ENCODE measurements around the gene MED20.

The MED20 gene

DNA sequence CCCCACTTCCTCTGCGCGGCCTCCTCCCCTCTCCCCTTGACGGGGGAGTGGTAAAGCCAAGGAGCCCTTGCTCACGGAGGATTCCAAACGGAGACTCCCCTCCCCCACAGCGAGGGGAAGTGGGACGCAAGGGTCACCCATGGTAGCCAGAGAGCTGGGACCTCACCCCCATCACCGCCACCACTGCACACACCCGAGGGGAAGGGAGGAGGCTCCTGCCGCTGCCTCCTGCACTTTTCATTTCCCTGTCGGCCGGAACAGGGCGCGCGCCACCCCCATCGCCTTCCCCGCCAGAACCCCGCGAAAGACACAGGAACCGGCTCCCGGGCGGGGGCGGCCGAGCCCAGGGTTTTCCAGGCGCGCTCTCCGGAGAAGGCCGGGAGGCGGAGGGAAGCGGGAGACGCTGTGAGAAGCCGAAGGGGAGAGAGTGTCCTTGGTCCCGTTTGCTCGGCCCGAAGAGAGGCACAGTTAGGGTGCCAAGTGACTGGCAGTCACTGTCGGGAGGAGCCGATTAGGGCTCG, 19.9 kb upstream of the MED20 start:
- DNase-seq = peak; percentile 20

DNA sequence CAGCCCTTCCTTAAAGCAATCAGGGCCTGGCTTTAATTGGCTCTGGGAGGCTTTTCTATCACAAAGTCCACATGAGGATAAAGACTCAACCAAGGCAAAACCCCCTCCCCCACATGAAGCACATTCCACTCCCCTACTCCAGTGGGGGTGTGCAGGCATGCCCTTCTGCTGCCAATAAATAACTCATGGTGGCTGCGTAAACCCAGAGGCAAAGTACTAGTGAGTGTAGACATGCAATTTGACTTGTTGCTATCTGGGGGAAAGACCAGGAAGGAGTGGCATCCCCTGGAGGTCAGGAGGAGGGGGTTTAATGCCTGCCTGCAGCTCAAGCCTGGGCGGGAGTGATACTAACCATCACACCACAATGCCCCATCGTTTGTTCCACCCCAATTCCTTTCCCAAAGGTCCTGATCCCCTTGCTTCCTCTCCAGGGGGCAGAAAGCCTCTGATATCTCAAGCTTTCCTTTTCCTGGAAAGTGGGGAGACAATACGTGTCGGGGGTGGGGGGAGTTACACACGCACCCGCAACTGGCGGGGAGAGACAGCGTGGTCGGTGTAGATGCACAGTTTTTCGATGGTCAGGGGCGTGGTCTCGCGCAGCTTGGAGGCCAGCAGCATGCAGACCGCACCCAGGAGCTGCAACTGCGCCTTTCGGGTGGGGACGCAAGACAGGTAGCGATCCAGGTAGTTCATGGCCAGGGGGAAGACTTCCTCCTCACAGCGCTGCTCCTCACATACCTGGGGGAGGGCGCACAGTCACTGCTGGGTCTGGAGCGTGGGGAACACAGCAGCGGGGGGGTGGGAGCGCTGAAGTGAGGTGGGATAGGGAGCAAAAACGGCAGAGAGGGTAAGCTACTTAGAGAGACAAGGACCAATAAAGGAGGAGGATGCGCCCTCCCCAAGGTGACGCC, 19.2 kb upstream of the MED20 start:
- DNase-seq = peak; percentile 40

DNA sequence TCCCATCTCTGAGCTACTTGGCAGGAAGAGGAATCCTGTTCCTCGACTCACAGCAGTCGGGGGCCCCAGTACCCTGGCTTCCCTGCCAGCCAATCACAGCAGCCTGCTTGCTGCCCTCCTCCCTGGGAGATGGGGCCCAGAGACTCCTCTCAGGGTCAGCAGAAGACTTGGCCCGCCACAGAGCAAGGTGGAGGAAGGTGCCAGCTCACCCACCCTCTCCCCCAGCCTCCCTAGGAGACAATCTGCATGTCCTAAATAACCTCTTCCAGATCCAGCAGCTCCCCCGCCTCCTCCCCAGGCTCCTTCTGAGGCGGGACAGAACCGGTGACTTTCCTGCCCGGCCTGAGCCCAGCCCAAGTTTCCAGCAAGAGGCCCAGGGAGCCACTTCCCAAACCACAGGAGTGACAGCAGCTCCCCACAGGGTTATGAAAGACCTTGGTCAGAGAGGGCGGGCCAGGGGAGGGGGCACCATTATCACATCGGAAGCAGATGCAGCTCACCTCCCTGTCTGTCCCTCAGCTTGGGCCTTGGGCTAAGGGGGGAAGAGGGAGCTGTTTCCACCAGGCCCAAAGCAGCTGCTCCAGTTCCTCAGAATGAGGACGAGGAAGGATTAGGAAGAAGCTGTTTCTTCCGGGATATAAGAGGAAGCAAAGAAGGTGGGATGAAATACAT, 18.4 kb upstream of the MED20 start:
- peak; percentile 23 for DNase-seq

DNA sequence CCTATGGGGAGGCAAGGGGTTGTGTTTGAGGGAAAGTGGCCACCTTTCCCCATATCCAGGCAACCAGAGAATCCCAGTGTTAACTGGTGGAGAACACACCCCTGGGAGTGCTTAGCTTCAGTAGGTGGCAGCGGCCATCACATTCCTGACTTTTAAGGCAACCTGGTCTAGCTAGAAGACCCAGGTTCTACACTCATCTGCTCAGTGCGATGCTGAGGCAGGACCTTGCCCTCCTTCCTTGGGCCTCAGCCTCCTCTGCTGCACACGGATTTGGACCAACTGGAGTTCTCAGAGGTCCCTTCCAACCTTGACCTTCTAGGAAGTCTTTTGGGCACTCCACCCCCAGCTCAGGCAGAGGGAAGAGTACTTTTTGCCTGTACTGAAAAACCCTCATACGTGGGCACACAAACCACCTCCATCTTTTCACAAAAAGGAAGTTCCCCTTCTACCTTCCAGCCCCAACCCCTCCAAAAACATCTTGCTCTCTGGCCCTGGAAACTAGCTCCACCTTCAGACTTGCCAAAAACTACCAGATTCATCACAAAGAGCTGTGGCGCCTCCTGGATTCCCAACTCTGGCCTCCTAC, 17.7 kb upstream of the MED20 start:
- DNase-seq = no peak

GRCh38 chr6:41937861-41938574, 17.1 kb upstream of the MED20 start:
- no peak for DNase-seq

GRCh38 chr6:41937472-41937860, 16.5 kb upstream of the MED20 start:
- DNase-seq = no peak

DNA sequence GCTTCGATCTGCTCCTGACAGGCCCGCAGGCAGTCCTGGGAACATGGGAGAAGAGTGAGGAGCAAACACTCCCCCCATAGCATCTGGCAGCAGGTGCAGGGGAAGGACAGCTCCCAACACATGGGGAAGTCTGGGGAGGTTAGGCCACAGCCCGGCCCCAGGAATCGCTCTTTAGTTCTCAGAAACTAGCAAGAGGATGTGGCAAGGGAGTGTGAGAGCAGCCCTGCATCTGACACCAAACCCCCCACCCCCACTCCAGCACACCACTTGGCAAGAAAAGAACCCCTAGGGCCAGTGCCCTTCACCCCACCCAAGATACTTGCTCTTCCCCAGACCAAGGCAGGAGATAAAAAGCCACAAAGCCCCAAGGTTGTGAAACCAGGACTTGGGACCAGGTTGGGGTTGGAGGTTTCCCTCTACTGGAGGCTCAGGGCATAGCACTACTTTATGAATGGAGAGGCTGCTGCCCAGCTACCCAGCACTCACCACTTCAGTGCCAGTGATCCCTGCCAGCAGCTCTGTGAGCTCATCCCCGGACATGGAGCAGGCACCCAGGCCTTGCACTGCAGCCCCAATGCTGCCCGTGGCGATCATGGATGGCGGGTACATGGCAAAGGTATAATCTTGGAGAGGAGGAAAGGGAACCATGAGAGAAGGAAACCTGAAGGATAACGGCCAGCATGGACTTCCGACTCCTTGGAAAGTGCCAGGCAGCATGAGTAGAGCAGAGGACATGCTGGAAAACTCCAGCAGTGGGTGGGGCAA, 15.3 kb upstream of the MED20 start:
- DNase-seq = peak; percentile 79

DNA sequence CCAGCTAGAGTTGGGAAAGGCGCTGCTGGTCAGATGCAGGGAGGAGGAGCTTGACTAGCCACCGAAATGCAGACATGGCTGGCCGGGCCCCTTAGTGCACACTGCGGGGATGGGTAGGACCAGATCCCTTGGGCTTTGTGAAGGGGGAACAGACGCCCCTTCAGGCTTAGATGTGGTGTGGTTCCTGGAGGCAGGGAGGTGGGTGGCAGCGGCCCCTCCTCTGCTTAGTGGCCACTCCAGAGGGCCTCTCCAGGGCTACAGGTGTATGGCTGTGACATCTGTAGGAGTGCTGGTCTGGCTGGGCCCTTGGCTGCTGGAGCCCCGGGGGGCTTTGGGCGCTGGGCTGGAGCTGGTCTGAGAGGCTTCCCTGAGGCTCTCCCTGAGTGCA, 14.7 kb upstream of the MED20 start:
- DNase-seq = no peak

DNA sequence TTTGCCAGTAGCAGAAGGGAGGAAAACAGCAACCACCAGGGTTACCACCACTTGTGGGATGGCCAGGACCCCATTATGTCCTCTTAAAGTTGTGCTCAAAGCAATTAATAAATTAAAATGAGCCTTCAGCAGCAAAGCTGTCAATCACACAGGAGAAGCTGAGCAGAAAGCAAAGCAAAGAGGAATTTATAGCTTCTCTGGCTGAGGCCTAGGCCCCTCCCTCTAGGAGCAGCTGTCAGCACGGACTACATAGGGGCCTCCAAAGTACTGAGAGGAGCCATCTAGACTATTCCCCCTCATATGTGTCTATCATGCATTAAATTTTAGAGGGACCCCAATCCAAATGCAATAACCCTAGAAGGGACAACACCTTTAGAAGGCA, 14.2 kb upstream of the MED20 start:
- DNase-seq = no peak

DNA sequence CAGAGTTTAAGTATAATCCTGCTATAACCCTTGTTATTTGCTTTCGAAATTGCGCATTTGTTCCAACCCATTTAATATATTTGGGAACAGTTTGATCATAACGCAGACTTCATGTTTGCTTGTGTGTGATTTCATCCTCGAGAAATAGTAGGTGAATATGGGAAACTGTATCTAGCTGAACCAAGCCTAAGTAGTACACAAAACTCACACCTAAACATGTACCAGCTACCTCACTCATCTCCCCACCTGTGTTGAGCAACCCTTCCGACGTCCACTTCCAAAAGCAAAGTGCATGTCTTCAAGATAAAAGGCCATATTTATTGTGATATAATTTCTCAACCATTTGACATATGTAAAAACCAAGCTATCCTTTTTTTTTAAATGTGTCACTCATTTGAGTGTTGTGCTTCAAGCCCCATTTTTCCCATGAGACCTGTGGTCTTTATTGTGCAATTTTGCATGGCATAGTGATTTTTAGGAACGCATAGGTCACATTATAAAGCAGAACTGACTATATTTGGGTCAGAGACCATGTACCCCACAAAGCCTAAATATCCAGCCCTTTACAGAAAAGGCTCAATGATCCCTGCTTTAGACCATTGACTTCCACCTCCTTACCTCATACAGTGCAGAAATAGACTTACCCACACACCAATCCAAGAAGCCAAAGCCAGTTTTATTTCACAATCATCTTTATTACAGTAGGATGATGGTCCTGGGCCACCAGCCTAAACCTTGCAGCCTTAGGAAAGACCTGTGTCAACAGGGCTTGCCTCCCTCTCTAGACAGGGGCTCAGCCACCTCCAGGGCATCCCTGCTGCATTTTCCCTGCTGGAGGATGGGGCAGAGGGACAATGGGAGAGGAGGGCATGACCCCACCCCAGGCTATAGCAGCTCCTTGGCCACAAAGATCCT, 13.6 kb upstream of the MED20 start:
- DNase-seq = no peak

DNA sequence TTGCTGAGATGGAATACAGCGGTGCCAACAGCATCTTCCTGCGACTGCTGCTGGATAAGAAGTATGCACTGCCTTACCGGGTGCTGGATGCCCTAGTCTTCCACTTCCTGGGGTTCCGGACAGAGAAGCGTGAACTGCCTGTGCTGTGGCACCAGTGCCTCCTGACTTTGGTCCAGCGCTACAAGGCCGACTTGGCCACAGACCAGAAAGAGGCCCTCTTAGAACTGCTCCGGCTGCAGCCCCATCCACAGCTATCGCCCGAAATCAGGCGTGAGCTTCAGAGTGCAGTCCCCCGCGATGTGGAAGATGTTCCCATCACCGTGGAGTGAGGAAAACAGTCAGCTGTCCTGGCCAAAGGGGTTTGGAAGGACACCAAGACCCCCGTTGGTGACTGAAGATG, 11.4 kb upstream of the MED20 start:
- DNase-seq = no peak

DNA sequence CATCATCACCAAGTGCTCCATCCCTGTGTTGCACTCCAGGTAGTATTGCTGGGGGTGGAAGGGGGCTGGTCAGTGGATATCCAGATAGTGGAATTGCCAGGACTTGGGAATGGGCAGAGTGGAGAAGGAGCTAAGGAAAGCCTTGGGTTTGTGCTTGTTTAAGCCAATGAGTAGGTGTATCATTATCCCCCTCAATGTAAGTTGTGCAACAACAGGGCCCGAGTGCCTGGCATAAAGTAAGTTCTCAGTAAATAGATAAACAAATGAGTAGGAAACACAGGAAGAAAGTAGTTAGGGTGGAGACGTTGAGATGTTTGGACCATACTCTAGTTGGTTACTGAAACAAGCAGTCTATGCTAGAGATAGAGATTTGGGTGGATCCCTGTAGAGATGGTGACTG, 10.9 kb upstream of the MED20 start:
- no peak for DNase-seq

- DNase-seq = no peak
Observed at GRCh38 chr6:41929924-41930323, 9.0 kb upstream of the MED20 start.

DNA sequence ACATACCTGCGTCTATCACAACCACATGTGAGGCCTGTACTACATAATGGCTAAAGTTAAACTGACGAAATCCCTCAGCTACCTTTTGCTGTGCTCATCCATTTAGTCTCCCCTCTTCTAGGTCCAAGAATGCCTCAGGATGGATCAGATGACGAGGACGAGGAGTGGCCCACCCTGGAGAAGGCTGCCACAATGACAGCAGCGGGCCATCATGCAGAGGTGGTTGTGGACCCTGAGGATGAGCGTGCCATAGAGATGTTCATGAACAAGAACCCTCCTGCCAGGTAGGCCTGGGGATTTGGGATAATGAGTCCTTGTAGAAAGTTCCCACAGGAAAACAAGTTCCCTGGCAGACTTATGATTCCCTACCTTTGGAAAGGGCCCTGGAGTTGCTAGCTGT, 6.3 kb upstream of the MED20 start:
- no peak for DNase-seq

- no peak for DNase-seq
Observed at GRCh38 chr6:41922154-41922553, 1.2 kb upstream of the MED20 start.

GRCh38 chr6:41921712-41921998, 716 bp upstream of the MED20 start:
- DNase-seq = no peak

- DNase-seq = peak; percentile 97
Observed at GRCh38 chr6:41917528-41917927, 3.4 kb downstream of the MED20 start.

- no peak for DNase-seq
Observed at GRCh38 chr6:41914869-41915530, 5.9 kb downstream of the MED20 start.

DNA sequence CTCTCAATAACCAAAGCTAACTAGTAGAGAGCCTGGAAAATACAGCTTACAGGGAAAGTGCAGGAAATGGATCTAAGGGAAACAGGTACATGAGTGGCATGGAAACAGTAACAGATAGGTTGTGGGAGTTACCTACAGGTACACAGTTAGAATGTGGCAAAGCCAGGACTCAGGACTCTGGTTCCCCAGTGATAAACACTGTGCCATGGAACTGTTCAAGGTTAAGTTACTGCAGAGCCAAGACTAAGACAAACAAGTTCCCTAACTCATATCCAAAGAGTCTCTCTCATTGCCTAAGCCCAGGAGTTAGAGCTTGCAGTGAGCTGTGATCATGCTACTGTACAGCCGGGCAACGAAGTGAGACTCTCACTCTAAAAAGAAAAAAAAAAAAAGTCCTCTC, 6.6 kb downstream of the MED20 start:
- no peak for DNase-seq

DNA sequence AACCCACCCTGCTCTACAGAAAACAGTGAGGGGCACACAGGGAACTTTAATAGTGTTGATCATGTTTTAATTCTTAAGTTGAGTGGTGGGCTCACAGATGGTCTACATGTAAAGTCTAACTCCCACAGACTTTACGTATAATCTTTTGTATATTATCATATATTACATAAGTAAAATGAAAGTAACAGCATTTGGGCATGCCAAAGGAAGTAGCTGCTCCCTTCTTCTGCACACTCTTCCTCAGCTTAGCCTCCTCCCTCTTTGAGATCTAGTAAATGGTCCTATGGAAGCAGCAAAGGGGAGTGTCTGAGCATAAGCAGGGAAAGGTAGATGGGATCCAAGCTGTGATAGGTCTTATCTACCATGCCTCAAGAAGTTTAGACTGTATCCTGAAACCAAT, 11.2 kb downstream of the MED20 start:
- DNase-seq = no peak
